Activated effector memory CD4-positive, alpha-beta T cell treated with Interleukin-2 at 50 U/mL for 16 hours (primary cell): ENCODE data around the gene VGLL4.
"Not testable (repeated sequence)": the region's sequence is repeated elsewhere in the genome, so short reads cannot be mapped to it uniquely, and the experiment has no call there.

Experiments
- DNase-seq: peaks from one replicate; pipeline ENCODE4 v3.0.0-alpha.2; 2020

VGLL4 gene

GRCh38 chr3:11604139-11604892 is 39.4 kb downstream of the VGLL4 start:
- no peak for DNase-seq

GRCh38 chr3:11603628-11604027 is 40.1 kb downstream of the VGLL4 start:
- DNase-seq, result no peak

GRCh38 chr3:11602886-11603527 is 40.7 kb downstream of the VGLL4 start:
- no peak for DNase-seq

- no peak for DNase-seq
These were observed 41.4 kb downstream of the VGLL4 start for GRCh38 chr3:11602239-11602840.

GRCh38 chr3:11601446-11602238 is 42.1 kb downstream of the VGLL4 start:
- DNase-seq, result no peak

- DNase-seq, result no peak
These were observed 43.0 kb downstream of the VGLL4 start for GRCh38 chr3:11600501-11601282.

- DNase-seq, result no peak
These were observed 47.3 kb downstream of the VGLL4 start for GRCh38 chr3:11596387-11596786.

GRCh38 chr3:11595024-11595423 is 48.7 kb downstream of the VGLL4 start:
- not testable (repeated sequence) for DNase-seq

GRCh38 chr3:11593318-11594034 is 50.2 kb downstream of the VGLL4 start:
- DNase-seq, result no peak

- DNase-seq, result no peak
These were observed 51.0 kb downstream of the VGLL4 start for GRCh38 chr3:11592445-11593298.

GRCh38 chr3:11591391-11592282 is 52.1 kb downstream of the VGLL4 start:
- DNase-seq, result no peak

- DNase-seq, result no peak
These were observed 52.7 kb downstream of the VGLL4 start for GRCh38 chr3:11591002-11591355.

- no peak for DNase-seq
These were observed 54.0 kb downstream of the VGLL4 start for GRCh38 chr3:11589706-11590105.

GRCh38 chr3:11588755-11589154 is 55.0 kb downstream of the VGLL4 start:
- DNase-seq, result no peak

GRCh38 chr3:11588338-11588737 is 55.4 kb downstream of the VGLL4 start:
- DNase-seq, result no peak

GRCh38 chr3:11587766-11588165 is 55.9 kb downstream of the VGLL4 start:
- no peak for DNase-seq

GRCh38 chr3:11584570-11584969 is 59.1 kb downstream of the VGLL4 start:
- no peak for DNase-seq

- no peak for DNase-seq
These were observed 60.1 kb downstream of the VGLL4 start for GRCh38 chr3:11583638-11584046.

- DNase-seq, result no peak
These were observed 60.5 kb downstream of the VGLL4 start for GRCh38 chr3:11583235-11583634.
